Glutamatergic neuron (in vitro differentiated cells): Measurements from ENCODE around the gene RMI2. TPM values are rescaled to one million over a fixed set of nuclear protein-coding genes. Genes with fewer than 3 reads are reported as not detected.

ENCODE experiments used
- DNase-seq: peaks from one replicate; pipeline ENCODE4 v3.0.0; 2022
- H3K27ac Mint-ChIP-seq: one replicate; pipeline ENCODE4 v1.8.0; 2020; ENCODE audit warnings: mild to moderate bottlenecking, mixed read lengths, inconsistent platforms; ENCODE audit not compliant: unreplicated experiment
- H3K27me3 Mint-ChIP-seq: one replicate; pipeline ENCODE4 v1.8.0; 2020; ENCODE audit warnings: mild to moderate bottlenecking, moderate library complexity, mixed read lengths, inconsistent platforms; ENCODE audit not compliant: unreplicated experiment
- H3K36me3 Mint-ChIP-seq: one replicate; pipeline ENCODE4 v1.8.0; 2020; ENCODE audit warnings: mild to moderate bottlenecking, mixed read lengths, inconsistent platforms; ENCODE audit not compliant: unreplicated experiment
- H3K4me1 Mint-ChIP-seq: one replicate; pipeline ENCODE4 v1.8.0; 2020; ENCODE audit warnings: mild to moderate bottlenecking, low read depth, mixed read lengths, inconsistent platforms; ENCODE audit not compliant: unreplicated experiment
- H3K4me3 Mint-ChIP-seq: one replicate; pipeline ENCODE4 v1.8.0; 2020; ENCODE audit warnings: mild to moderate bottlenecking, mixed read lengths, inconsistent platforms; ENCODE audit not compliant: unreplicated experiment
- H3K9me3 Mint-ChIP-seq: one replicate; pipeline ENCODE4 v1.8.0; 2020; ENCODE audit warnings: mild to moderate bottlenecking, moderate library complexity, mixed read lengths, inconsistent platforms; ENCODE audit not compliant: unreplicated experiment
- total RNA-seq: library from RNA; stranded (reverse); fragmentation: NEBNext Ultra II Directional; extraction: Animal tissue kit (Norgen Biotek cat#: 25700); gene quantifications from one replicate; pipeline ENCODE4 v1.2.1, GENCODE V29; 2021; ENCODE audit not compliant: unreplicated experiment
- TF ChIP-seq, protein P1 (sequence below): fragments of 200-600 bp; sonication (generic); IDR thresholded peaks from one replicate; pipeline ENCODE4 v1.5.0; 2021; ENCODE audit not compliant: partially characterized antibody, unreplicated experiment

Gene RMI2
- total RNA-seq, 1 donor from 2014 or later = 4.2 TPM

DNA sequence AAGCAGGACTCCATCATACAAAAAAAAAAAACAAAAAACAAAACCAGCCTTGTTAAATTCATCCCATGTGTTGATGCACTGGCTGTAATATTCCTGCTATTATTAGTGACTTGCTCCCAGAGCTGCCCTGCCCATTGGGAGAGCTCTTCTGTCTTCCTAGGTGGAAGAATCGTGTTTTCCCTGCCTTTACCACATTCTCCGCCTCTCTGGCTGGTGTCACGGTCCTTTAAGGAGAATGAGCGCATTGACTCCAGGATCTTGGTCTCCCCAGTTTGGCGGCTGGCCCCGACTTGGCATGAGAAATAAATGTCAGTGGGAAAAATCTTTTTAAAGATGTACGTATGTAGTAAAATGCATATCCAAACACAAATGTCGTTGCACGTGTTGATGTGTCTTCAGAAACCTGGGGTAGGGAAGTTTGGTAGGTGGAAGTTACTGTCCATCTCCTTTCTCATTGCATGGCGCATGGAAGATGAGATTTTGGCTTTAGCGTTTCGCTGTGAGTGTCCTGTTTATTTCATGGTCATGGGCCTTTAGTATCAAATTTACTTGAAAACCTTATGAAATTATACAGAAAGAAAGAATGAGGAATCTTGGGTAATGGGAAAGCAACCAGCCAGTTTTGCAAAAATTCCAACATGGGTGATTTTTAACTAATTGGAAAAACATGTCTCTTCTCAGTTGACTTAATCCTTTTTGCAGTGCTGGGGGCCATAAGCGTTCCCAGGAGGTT, 15.5 kb downstream of the RMI2 start:
- DNase-seq = no peak
- Mint-ChIP-seq H3K36me3 (no peaks in the 10 kb centered on the region), H3K4me3 (no peak overlapping the region), H3K27me3 (peaks cover 5% of the 10 kb centered on the region), H3K27ac (no peak overlapping the region), H3K9me3 (peaks cover 3% of the 10 kb centered on the region), H3K4me1 (peaks cover 9% of the 10 kb centered on the region)
- TF ChIP-seq, protein P1, sequence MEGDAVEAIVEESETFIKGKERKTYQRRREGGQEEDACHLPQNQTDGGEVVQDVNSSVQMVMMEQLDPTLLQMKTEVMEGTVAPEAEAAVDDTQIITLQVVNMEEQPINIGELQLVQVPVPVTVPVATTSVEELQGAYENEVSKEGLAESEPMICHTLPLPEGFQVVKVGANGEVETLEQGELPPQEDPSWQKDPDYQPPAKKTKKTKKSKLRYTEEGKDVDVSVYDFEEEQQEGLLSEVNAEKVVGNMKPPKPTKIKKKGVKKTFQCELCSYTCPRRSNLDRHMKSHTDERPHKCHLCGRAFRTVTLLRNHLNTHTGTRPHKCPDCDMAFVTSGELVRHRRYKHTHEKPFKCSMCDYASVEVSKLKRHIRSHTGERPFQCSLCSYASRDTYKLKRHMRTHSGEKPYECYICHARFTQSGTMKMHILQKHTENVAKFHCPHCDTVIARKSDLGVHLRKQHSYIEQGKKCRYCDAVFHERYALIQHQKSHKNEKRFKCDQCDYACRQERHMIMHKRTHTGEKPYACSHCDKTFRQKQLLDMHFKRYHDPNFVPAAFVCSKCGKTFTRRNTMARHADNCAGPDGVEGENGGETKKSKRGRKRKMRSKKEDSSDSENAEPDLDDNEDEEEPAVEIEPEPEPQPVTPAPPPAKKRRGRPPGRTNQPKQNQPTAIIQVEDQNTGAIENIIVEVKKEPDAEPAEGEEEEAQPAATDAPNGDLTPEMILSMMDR = no peak

DNA sequence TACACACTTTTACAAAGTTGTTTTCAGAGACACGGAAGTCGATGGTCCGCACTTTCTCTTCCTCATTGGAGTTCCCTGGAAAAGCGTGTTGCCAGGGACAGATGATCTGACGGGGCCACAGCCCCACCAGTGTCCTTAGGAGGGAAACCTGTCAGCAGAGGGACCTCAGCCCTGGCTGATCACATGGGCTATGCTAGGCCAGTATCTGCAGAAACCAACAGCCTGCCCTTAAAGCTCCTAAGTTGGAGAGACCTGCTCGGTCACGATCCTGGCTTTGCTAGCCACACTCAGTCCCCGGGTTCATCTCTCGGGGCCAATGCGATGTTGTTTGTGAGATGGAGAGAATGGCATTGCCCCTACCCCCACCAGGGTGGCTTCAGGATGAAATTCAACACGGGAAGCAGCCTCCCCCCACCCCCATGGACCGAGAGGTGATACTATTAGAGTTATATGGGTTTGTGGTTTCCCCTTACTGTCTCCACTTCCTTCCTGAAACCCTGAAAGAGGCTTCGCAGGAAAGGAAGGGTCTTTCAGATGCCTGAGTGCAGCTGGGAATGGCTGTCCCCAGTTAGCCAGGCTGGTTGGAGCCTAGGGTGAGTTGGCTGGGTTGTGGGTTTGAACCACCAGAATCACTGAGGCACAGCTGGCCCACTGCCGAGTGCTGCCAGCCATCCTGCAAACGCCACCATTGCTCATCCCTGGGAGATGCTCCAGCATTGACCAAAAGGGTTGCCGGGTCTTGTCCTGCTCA, 16.6 kb downstream of the RMI2 start:
- Mint-ChIP-seq H3K27me3 (peaks cover 5% of the 10 kb centered on the region), H3K27ac (no peak overlapping the region), H3K9me3 (peaks cover 3% of the 10 kb centered on the region), H3K4me3 (no peak overlapping the region), H3K36me3 (no peaks in the 10 kb centered on the region), H3K4me1 (peaks cover 9% of the 10 kb centered on the region)
- DNase-seq = no peak
- TF ChIP-seq, protein P1 = no peak

DNA sequence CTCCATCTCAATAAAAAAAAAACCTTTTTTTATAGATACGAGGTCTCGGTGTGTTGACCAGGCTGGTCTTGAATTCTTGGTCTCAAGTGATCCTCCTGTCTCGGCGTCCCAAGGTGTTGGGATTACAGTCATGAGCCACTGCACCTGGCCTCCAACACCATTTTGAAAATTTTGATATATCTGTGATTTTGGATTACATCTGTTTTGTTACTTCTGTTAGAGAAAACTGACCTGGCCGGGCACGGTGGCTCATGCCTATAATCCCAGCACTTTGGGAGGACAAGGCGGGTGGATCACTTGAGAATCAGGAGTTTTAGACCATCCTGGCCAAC, 18.6 kb downstream of the RMI2 start:
- TF ChIP-seq, protein P1 = no peak
- Mint-ChIP-seq H3K4me3 (no peak overlapping the region), H3K36me3 (no peaks in the 10 kb centered on the region), H3K27ac (no peak overlapping the region), H3K27me3 (peaks cover 6% of the 10 kb centered on the region), H3K4me1 (peaks cover 9% of the 10 kb centered on the region), H3K9me3 (peaks cover 3% of the 10 kb centered on the region)
- no peak for DNase-seq

DNA sequence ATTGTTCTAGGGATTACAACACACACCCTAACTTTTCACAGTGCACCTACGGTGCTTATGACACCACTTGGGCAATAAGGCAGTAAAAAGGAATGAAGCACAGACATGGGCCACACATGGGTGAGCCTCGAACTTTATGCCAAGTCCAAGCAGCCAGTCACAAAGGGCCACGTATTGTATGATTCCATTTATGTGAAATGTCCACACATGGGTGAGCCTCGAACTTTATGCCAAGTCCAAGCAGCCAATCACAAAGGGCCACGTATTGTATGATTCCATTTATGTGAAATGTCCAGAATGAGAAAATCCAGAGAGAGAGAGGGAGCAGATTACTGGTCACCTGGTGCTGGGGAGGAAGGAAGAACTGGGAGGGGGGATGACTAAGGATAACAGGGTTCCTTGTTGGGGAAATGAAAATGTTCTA, 22.2 kb downstream of the RMI2 start:
- TF ChIP-seq, protein P1 = no peak
- no peak overlapping the region for H3K27ac Mint-ChIP-seq
- H3K4me1 Mint-ChIP-seq = no peaks in the 10 kb centered on the region

More for the DNA sequence above, 22.2 kb downstream of the RMI2 start:
- Mint-ChIP-seq H3K9me3 (peaks cover 2% of the 10 kb centered on the region), H3K4me3 (no peak overlapping the region), H3K27me3 (peaks cover 6% of the 10 kb centered on the region), H3K36me3 (no peaks in the 10 kb centered on the region)
- no peak for DNase-seq
